Measurements from ENCODE around the gene SYNM. TPM values are rescaled to one million over a fixed set of nuclear protein-coding genes. Genes with fewer than 3 reads are reported as not detected.

SYNM gene
- total RNA-seq, 2 donors from 2014 or later, result 2.8 to 3.3 TPM

DNA sequence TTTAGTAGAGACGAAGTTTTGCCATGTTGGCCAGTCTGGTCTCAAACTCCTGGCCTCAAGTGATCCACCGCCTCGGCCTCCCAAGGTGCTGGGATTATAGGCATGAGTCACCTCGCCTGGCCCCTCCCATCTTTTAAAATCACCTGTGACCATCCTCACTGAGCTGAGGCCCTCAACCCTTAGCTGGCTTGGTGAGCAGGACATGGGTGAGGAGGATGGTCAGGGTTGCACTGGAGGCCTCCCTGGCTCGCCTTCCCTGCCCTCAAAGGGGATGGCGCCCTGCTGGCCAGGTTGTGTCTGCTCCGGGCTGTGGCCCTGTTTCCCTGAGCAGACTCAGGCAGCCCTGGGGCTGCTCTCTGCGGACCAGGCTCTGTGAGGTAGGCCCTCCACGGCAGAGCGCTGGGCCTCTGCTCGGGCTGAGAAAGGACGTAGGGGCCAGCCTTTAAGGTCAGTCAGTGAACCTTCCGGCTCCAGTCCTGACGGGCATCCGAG is 33.7 kb downstream of the SYNM start:
- DNase-seq, result no peak
- H3K9me3 Mint-ChIP-seq, result no peaks in the 10 kb centered on the region
- H3K4me1 Mint-ChIP-seq (ENCODE audit: low read depth), result peaks cover 10% of the 10 kb centered on the region
- no peak overlapping the region for H3K27ac Mint-ChIP-seq
- ATAC-seq (replicated peaks in 1 of 2), result no peak
- no peak overlapping the region for H3K4me3 Mint-ChIP-seq
- no peaks in the 10 kb centered on the region for H3K27me3 Mint-ChIP-seq (ENCODE audit: low read depth)
- H3K36me3 Mint-ChIP-seq (ENCODE audit: insufficient read depth in 2 of 2), result no peaks in the 10 kb centered on the region

DNA sequence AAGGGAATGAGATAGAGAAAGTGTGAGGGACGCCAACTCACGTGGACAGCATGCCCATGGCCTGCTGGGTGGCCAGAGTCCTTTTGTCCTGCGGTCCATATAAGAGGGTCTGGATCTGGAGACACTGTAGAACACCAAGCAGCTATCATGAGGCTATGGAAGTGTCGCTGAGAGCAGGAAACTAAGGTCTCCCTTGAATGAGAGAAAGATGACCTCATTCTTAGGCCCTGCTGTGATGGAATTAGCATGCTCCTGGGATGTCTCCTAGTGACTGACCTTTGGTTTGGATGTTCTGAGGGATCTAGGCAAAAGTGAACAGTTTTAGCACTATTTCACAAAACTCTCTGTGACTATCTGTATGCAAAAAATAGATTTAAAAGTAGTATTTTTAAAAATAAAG is 34.4 kb downstream of the SYNM start:
- Mint-ChIP-seq H3K4me1 (ENCODE audit: low read depth) (peaks cover 10% of the 10 kb centered on the region), H3K4me3 (no peak overlapping the region), H3K9me3 (no peaks in the 10 kb centered on the region), H3K36me3 (ENCODE audit: insufficient read depth in 2 of 2) (no peaks in the 10 kb centered on the region), H3K27ac (no peak overlapping the region), H3K27me3 (ENCODE audit: low read depth) (no peaks in the 10 kb centered on the region)
- no peak for DNase-seq
- no peak for ATAC-seq (replicated peaks in 1 of 2)

DNA sequence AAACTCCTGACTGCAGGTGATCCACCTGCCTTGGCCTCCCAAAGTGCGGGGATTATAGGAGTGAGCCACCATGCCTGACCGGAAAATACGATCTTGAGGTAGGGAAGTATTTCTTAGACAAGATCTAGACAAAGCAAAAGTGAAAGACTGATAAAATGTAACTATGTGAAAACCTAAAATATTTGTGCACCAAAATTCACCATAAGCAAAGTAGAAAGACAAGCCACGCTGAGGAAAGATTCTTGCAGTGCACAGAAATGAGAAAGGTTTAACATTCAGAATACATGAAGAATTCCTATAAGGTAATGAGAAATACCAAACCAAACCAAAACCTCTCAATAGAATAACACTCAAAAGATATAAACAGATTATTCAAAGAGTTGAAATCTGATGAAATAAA is 35.7 kb downstream of the SYNM start:
- no peak overlapping the region for H3K27ac Mint-ChIP-seq
- H3K9me3 Mint-ChIP-seq, result no peaks in the 10 kb centered on the region
- H3K36me3 Mint-ChIP-seq (ENCODE audit: insufficient read depth in 2 of 2), result no peaks in the 10 kb centered on the region
- DNase-seq (no peak), ATAC-seq (replicated peaks in 1 of 2) (no peak)
- no peak overlapping the region for H3K4me3 Mint-ChIP-seq
- peaks cover under 1% of the 10 kb centered on the region for H3K4me1 Mint-ChIP-seq (ENCODE audit: low read depth)
- no peaks in the 10 kb centered on the region for H3K27me3 Mint-ChIP-seq (ENCODE audit: low read depth)

DNA sequence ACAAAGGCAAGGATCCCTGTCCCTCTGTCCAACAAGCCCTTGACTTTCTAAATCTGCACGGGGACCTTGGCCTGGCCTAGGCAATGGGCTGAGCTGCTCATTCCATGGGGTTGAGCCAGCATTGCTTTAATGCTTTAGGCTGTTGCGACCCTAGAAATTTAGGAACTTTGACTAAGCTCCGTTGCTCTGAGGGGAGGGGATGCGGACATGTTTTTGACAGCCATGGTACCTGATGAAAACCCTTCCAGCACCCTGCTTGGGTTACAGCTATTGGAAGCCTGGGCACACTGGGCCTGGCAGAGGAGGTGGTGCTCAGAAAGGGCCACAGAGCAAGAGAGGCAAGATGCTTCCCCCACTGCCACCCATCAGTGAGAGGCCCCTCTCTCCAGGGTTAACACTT is 37.1 kb downstream of the SYNM start:
- no peak for ATAC-seq (replicated peaks in 1 of 2)
- Mint-ChIP-seq H3K36me3 (ENCODE audit: insufficient read depth in 2 of 2) (no peaks in the 10 kb centered on the region), H3K27me3 (ENCODE audit: low read depth) (no peaks in the 10 kb centered on the region), H3K9me3 (no peaks in the 10 kb centered on the region), H3K27ac (no peak overlapping the region), H3K4me1 (ENCODE audit: low read depth) (no peaks in the 10 kb centered on the region), H3K4me3 (no peak overlapping the region)
- no peak for DNase-seq

DNA sequence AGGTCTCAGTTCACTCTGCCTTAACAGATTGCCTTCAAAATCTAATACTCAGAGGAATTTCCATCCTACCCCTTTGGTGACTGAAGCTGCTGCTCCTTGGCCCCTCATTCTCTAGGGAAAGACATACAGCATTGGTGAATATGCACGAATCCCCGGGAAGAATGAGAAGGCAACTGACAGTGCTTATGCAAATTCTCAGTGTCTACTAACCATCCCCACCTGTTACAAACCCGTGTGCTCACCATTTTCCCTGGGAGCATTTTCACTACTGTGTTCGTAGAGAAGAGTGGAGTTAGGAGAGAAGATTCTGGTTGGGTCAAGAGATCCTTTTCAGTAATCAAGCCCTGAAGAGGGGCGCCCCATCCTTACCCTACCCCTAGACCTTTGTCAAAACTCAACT is 37.7 kb downstream of the SYNM start:
- Mint-ChIP-seq H3K27ac (no peak overlapping the region), H3K4me3 (no peak overlapping the region), H3K4me1 (ENCODE audit: low read depth) (no peaks in the 10 kb centered on the region), H3K9me3 (no peaks in the 10 kb centered on the region), H3K27me3 (ENCODE audit: low read depth) (no peaks in the 10 kb centered on the region), H3K36me3 (ENCODE audit: insufficient read depth in 2 of 2) (no peaks in the 10 kb centered on the region)
- DNase-seq (no peak), ATAC-seq (replicated peaks in 1 of 2) (no peak)

DNA sequence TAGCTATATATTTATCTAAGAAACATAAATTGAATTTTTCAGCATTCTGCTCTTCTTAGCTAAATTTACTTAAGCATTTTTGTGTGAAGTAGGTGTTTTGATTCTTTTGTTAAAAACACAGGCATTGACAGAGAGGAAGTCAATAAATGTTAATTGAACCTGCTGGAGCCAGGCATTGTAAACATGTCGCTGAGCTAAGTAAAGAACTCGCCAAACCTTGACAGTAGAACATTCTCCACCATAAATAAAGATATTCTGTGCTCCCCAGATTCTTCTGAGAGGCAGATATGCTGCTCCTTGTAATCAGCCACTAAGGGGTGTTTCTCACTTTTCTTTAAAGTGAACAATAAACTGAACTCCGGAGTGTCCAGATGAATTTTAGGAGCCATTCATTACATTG is 38.4 kb downstream of the SYNM start:
- ATAC-seq (replicated peaks in 1 of 2) (no peak), DNase-seq (no peak)
- Mint-ChIP-seq H3K27me3 (ENCODE audit: low read depth) (no peaks in the 10 kb centered on the region), H3K36me3 (ENCODE audit: insufficient read depth in 2 of 2) (no peaks in the 10 kb centered on the region), H3K4me1 (ENCODE audit: low read depth) (no peaks in the 10 kb centered on the region), H3K9me3 (no peaks in the 10 kb centered on the region), H3K27ac (no peak overlapping the region), H3K4me3 (no peak overlapping the region)

DNA sequence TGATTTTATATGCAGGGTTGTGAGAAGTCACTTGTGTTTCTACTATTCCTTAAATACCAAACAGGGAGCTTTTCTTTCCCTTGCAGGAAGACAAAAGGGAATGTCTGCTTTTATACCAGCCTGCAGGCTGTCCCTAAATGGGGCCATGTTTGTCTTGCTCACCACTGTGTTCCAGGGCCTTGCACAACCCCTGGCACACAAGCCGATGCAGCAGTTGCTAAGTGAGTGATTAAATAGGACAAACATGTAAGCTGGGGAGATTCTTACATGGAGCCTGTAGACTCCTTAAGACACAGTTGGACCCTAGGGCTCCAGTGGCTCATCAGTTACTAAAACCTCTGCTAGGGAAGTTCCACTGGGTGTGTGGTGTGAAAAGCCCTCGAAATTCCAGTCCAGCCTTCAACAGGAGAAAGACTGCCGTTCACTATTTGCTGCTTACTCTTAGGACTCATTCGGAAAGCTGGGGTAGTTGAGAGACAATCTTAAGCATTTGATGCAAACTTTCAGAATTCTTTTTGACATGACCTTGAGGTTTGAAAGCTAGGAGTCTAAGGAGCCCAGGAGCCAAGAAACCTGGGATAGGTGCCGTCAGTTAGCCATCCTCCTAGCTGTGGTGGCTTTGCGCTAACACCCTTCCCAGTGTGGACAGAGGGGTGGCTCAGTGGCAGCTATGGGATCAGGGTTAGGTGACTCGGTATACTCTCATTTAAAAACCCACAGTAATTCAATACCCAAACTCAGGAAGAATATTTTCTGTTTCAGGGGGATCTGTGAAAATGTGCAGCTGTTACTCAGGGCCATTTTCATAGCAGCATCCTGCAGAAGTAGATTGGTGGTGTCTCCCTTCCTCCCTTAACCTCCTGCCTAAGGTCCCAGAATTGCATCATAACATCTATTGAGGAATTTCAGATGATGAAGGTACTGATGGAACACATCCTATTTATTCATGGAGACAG is 39.1 kb downstream of the SYNM start:
- ATAC-seq (replicated peaks in 1 of 2) (no peak), DNase-seq (no peak)

DNA sequence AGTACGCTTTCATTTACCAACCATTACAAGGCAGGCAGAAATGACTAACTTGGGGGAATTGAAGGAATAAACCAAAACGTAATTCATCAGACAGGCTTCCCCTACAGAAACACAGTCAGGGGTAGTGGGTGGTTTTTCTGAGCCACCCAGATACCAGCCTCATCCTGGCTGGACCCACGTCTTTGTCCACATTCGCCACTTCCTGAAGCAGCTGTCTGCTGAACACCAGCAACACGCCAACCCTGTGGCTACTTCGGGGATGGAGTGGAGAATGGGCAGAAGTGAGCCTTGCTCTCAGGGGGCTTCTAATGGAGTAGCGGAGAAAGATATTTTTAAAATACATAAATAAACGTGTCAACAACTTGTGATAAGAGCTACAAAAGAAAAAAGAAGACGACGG is 40.1 kb downstream of the SYNM start:
- ATAC-seq (replicated peaks in 1 of 2) (no peak), DNase-seq (no peak)
- no peaks in the 10 kb centered on the region for H3K4me1 Mint-ChIP-seq (ENCODE audit: low read depth)
- no peak overlapping the region for H3K4me3 Mint-ChIP-seq
- no peaks in the 10 kb centered on the region for H3K36me3 Mint-ChIP-seq (ENCODE audit: insufficient read depth in 2 of 2)
- no peaks in the 10 kb centered on the region for H3K27me3 Mint-ChIP-seq (ENCODE audit: low read depth)
- no peak overlapping the region for H3K27ac Mint-ChIP-seq
- H3K9me3 Mint-ChIP-seq, result no peaks in the 10 kb centered on the region

More for the DNA sequence above, 39.1 kb downstream of the SYNM start:
- H3K36me3 Mint-ChIP-seq (ENCODE audit: insufficient read depth in 2 of 2), result no peaks in the 10 kb centered on the region
- no peaks in the 10 kb centered on the region for H3K27me3 Mint-ChIP-seq (ENCODE audit: low read depth)
- H3K9me3 Mint-ChIP-seq, result no peaks in the 10 kb centered on the region
- H3K27ac Mint-ChIP-seq, result no peak overlapping the region
- H3K4me3 Mint-ChIP-seq, result no peak overlapping the region
- H3K4me1 Mint-ChIP-seq (ENCODE audit: low read depth), result no peaks in the 10 kb centered on the region

DNA sequence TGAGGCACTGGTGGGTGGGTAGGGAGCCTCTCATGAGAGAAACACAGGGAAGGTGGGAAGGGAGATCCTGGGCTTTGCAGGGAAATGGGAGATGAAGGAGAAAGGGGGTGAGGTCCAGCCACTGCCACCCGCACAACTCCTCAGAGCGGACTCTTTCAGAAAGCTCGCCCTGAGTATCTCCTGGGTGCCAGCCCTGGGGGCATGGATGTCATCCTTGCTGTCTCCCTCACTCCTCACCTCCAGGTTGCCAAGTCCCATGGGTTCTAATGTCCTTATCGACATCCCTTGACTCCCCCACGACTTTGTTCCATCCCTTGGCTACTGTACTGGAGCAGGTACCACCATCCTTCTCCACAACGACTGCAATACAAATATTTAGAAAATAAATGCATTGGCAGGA is 40.9 kb downstream of the SYNM start:
- no peak for DNase-seq
- no peak overlapping the region for H3K27ac Mint-ChIP-seq
- H3K4me3 Mint-ChIP-seq, result no peak overlapping the region
- no peak for ATAC-seq (replicated peaks in 1 of 2)
- H3K27me3 Mint-ChIP-seq (ENCODE audit: low read depth), result no peaks in the 10 kb centered on the region
- no peaks in the 10 kb centered on the region for H3K36me3 Mint-ChIP-seq (ENCODE audit: insufficient read depth in 2 of 2)
- H3K9me3 Mint-ChIP-seq, result no peaks in the 10 kb centered on the region
- no peaks in the 10 kb centered on the region for H3K4me1 Mint-ChIP-seq (ENCODE audit: low read depth)

DNA sequence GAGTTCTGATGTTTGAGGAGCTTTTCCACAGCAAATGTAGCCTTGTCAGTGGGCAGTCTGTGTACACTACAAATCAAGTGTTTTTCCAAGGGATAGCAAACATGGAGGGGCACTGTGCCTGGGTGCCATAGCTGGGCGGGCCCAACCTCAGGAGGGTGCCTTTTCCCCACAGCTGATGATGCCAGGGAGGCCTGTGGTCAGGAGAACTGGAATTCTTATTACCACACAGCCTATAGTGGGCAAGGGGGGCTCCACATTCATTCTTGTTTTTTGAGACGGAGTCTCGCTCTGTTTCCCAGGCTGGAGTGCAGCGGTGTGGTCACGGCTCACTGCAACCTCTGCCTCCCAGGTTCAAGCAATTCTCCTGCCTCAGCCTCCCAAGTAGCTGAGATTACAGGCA is 41.8 kb downstream of the SYNM start:
- Mint-ChIP-seq H3K4me3 (no peak overlapping the region), H3K27me3 (ENCODE audit: low read depth) (no peaks in the 10 kb centered on the region), H3K27ac (no peak overlapping the region), H3K4me1 (ENCODE audit: low read depth) (no peaks in the 10 kb centered on the region), H3K9me3 (no peaks in the 10 kb centered on the region), H3K36me3 (ENCODE audit: insufficient read depth in 2 of 2) (no peaks in the 10 kb centered on the region)
- DNase-seq (no peak), ATAC-seq (replicated peaks in 1 of 2) (no peak)

DNA sequence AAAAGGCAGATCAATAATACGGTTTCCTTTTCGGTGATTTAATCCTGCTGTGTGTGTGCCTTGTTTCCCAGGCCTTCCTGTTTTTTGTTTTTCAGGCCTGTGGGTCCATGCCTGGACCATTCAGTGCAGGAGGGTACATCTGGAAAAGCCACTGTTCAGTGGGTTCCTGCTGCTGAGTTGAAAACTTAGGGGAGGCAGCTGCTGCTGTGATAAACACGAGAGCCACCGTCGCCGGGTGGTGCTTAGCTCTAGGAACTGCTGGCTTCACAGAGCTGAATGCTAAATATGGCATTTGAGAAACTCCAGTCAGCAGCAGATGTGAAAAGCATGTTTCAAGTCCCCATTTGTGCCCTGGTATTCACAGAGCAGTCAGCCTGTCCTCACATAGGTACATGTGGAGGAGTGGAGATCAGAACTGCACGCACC is 44.0 kb downstream of the SYNM start:
- no peak overlapping the region for H3K4me3 Mint-ChIP-seq
- ATAC-seq (replicated peaks in 1 of 2) (no peak), DNase-seq (no peak)
- H3K36me3 Mint-ChIP-seq (ENCODE audit: insufficient read depth in 2 of 2), result no peaks in the 10 kb centered on the region
- no peak overlapping the region for H3K27ac Mint-ChIP-seq
- no peaks in the 10 kb centered on the region for H3K9me3 Mint-ChIP-seq
- H3K27me3 Mint-ChIP-seq (ENCODE audit: low read depth), result no peaks in the 10 kb centered on the region
- no peaks in the 10 kb centered on the region for H3K4me1 Mint-ChIP-seq (ENCODE audit: low read depth)

DNA sequence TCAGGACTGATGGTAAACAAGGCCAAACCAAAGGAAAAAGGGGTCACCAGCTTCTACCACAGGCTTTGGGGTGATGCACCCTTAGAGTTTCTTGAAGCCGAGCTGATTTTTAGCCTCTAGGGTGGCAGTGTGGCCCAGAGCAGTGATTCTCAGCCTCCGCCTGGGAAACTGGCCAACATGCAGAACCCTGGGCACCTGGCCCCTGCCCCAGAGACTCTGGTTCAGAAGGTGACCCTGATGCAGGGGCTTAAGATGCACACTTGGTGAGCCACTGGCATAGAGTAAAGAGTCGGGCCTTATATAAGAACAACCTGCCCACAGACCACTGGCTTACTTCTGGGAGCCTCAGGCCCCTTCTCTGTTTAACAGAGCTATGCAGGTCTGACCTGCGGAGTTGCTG is 44.5 kb downstream of the SYNM start:
- H3K27ac Mint-ChIP-seq, result no peak overlapping the region
- H3K27me3 Mint-ChIP-seq (ENCODE audit: low read depth), result no peaks in the 10 kb centered on the region
- ATAC-seq (replicated peaks in 1 of 2) (no peak), DNase-seq (no peak)
- H3K4me3 Mint-ChIP-seq, result no peak overlapping the region
- H3K9me3 Mint-ChIP-seq, result no peaks in the 10 kb centered on the region
- H3K4me1 Mint-ChIP-seq (ENCODE audit: low read depth), result no peaks in the 10 kb centered on the region
- H3K36me3 Mint-ChIP-seq (ENCODE audit: insufficient read depth in 2 of 2), result no peaks in the 10 kb centered on the region

DNA sequence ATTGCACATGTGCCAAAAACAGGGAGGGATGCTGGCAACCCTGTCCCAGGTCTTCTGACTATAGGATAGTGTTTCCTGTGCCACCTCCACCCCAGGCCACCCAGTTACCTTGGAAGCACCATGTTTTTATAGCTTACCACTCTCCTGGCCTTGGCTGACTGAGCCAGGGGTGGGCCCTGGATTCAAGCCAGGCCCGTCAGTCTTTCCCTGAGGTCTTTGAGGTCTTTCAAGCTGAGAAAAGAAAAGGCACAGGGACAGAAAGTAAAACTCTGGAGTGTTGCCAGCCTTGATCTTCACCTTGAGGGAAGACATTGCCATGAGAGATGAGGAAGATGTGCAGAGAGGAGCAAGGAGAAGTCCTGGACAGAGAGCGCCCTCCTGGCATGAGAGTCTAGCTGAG is 46.3 kb downstream of the SYNM start:
- Mint-ChIP-seq H3K9me3 (no peaks in the 10 kb centered on the region), H3K27me3 (ENCODE audit: low read depth) (no peaks in the 10 kb centered on the region), H3K36me3 (ENCODE audit: insufficient read depth in 2 of 2) (no peaks in the 10 kb centered on the region), H3K4me3 (no peak overlapping the region), H3K4me1 (ENCODE audit: low read depth) (peaks cover 9% of the 10 kb centered on the region), H3K27ac (no peak overlapping the region)
- no peak for DNase-seq
- ATAC-seq (replicated peaks in 1 of 2), result no peak

DNA sequence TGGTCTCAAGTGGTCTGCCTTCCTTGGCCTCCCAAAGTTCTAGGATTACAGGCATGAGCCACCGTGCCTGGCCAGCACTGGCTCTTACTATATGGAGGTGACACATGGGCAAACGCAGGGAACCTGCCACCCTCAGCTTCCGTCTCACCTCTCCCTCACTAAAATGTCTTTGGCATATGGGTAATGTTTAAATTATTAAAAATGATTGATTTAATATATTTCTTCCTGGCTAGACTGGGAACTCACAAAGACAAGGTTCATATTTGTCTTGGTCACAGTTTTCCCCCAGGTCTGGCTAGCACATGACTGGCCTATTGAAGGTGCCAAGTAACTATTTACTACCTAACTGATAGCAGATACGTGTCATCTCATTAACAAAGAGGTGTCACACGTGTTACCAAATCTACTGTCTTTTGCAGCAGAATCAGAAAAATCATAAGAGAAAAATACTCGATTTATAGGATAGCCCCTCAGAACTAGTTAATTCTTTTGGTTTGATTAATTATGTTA is 48.2 kb downstream of the SYNM start:
- Mint-ChIP-seq H3K27ac (no peak overlapping the region), H3K4me1 (ENCODE audit: low read depth) (peaks cover 12% of the 10 kb centered on the region), H3K27me3 (ENCODE audit: low read depth) (peaks cover 4% of the 10 kb centered on the region), H3K9me3 (no peaks in the 10 kb centered on the region), H3K4me3 (no peak overlapping the region), H3K36me3 (ENCODE audit: insufficient read depth in 2 of 2) (no peaks in the 10 kb centered on the region)
- no peak for DNase-seq
- ATAC-seq (replicated peaks in 1 of 2), result no peak
